GM18508 (cell line): Measurements from ENCODE around the gene SNX7.
A peak's percentile ranks its signal among the peaks of the same experiment; 100 is the strongest.

Experiments used
- ATAC-seq: cut with Tn5 transposase; IDR thresholded peaks from one replicate; pipeline ENCODE4 v1.9.1; 2021; ENCODE audit warnings: moderate number of reproducible peaks; ENCODE audit not compliant: insufficient read depth, unreplicated experiment

SNX7 gene

GRCh38 chr1:98763488-98764150 is 102.1 kb downstream of the SNX7 start:
- ATAC-seq = no peak

GRCh38 chr1:98764485-98764884 is 103.0 kb downstream of the SNX7 start:
- no peak for ATAC-seq

- ATAC-seq = peak; percentile 68
These were observed 104.7 kb downstream of the SNX7 start for GRCh38 chr1:98766255-98766654.

GRCh38 chr1:98769162-98769561 is 107.6 kb downstream of the SNX7 start:
- no peak for ATAC-seq

- ATAC-seq = no peak
These were observed 120.4 kb downstream of the SNX7 start for GRCh38 chr1:98781906-98782305.

GRCh38 chr1:98783821-98784220 is 122.3 kb downstream of the SNX7 start:
- ATAC-seq = no peak

GRCh38 chr1:98791498-98791897 is 130.0 kb downstream of the SNX7 start:
- no peak for ATAC-seq

GRCh38 chr1:98792123-98792522 is 130.6 kb downstream of the SNX7 start:
- no peak for ATAC-seq

GRCh38 chr1:98793136-98793535 is 131.6 kb downstream of the SNX7 start:
- ATAC-seq = no peak

- ATAC-seq = peak; percentile 98
These were observed 132.8 kb downstream of the SNX7 start for GRCh38 chr1:98794196-98794886.

- no peak for ATAC-seq
These were observed 134.5 kb downstream of the SNX7 start for GRCh38 chr1:98796049-98796448.

GRCh38 chr1:98797506-98797905 is 136.0 kb downstream of the SNX7 start:
- ATAC-seq = no peak
